ENCODE results near the gene WIF1.

WIF1 gene

DNA sequence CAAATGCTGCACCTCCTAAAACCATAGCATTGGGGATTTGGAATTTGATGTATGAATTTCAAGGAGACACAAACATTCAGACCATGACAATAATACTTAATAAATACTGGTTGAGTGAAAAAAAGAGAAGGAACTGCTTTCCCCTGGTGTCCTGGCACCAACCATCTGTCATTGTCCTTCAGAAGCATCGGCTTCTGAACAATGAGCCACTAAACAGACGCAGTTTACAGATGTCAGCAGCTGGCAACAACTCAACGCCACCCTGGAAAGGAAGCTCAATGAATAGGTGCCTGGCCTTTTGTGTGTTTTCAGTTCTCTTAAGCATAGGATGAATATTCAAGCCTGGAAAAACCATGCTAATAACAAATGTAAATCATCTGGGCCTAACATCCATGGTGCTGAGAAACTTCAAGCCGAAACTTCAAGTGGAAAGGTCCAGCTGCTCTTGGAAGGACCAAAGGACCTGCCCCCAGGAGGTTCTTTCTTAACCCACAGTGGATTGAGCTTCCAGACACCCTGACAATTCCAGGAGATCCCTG, 101.3 kb downstream of the WIF1 start:
- DNase-seq, result no peak

- DNase-seq, result no peak
Observed at GRCh38 chr12:65016881-65017650, 104.0 kb downstream of the WIF1 start.

DNA sequence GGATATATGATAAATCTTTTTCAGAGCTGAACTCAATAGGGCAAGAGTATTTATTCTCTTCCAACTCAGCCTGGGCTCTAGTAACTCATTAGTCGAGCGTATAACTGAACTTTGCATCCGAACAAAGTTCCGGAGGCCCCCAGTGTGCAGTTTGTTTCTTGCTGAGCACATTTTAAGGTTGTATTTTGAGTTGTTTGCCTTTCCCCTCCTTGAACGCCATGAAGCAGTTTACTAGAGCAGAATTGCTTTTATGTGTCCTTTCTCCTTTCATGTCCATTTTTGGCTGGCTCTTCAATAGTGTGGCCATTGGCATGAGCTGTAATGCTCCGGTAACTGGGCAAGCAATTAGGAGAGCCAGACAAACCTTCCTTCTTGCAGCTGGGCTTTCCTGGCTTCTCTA, 105.3 kb downstream of the WIF1 start:
- no peak for DNase-seq

- no peak for DNase-seq
Observed at GRCh38 chr12:65014504-65015271, 106.4 kb downstream of the WIF1 start.

DNA sequence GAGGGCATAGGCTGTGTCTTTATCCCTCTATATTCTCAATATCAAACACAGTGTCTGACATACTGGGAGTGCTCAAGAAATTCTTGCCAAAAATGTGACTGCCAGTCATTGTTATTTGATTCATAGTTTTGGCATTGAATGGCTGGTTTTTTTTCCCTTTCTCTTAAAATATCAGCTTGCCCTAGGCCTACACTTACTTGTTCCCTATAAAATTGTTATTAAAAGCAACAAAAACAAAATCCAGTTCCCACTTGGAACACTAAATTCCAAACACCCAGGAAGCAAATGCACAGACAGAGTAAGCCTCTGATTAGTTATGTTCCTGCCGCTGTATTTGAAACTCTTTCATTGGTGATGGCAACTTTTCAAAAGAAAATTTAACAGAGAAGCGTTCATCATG, 110.7 kb downstream of the WIF1 start:
- no peak for DNase-seq

DNA sequence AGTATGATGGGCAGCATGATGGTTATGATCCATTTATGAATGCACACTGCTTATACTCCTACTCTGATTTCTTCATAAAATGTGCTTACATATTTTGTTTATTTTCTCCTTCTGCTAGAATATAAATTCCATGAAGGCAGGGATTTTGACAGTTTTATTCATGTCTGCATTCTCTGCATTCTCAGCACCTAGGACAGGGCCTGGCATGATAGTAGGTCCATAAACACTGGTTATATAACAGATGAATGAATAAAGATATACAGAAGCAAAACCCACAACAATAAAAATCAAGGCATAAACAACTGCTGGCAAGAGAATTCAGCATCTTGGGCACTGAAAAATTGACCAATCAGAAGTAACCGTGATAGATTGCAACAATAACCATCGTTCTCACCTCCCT, 115.4 kb downstream of the WIF1 start:
- DNase-seq, result no peak

- DNase-seq, result no peak
Observed at GRCh38 chr12:65004270-65004669, 116.8 kb downstream of the WIF1 start.

Data from SIG-M5 (cell line).